HEK293 (cell line): Measurements from ENCODE around the gene STAT3.
A peak's percentile ranks its signal among the peaks of the same experiment; 100 is the strongest.

ENCODE experiments used
- CTCF ChIA-PET: fragments of 350-600 bp; formaldehyde crosslinking; extraction: SDS; loops from one replicate; lab custom pipeline; 2021; ENCODE audit warnings: antibody characterized with exemption; lab: Yijun Ruan, JAX
- POLR2A ChIA-PET: fragments of 300-600 bp; formaldehyde crosslinking; extraction: SDS; loops from one replicate; lab custom pipeline; 2020; ENCODE audit warnings: antibody characterized with exemption, inconsistent platforms; lab: Yijun Ruan, JAX
- H3K27ac ChIP-seq: fragments of 200-500 bp; sonication (Bioruptor generic); 2 replicates; pipeline ENCODE4 v1.5.1; 2014; ENCODE audit warnings: low read depth, low read length, control low read depth, inconsistent platforms; ENCODE audit errors: extremely low read depth
- H3K36me3 ChIP-seq, 2 experiments: fragments of 200-500 bp in 1 of 2; sonication (Bioruptor generic) in 1 of 2; 1 replicate in 1 of 2; 2 replicates in 1 of 2; pipeline ENCODE4 v1.5.1; 2014 to 2017; ENCODE audit warnings: inconsistent platforms in 2 of 2, low read length in 2 of 2; ENCODE audit not compliant: control insufficient read depth in 2 of 2, insufficient read depth in 1 of 2
- H3K4me1 ChIP-seq: fragments of 200-500 bp; sonication (Bioruptor generic); 2 replicates; pipeline ENCODE4 v1.5.1; 2014; ENCODE audit warnings: mild to moderate bottlenecking, low read length, inconsistent platforms; ENCODE audit not compliant: control insufficient read depth, insufficient read depth
- H3K4me3 ChIP-seq: 2 replicates; pipeline ENCODE4 v1.5.1; 2011; ENCODE audit warnings: low read depth, mild to moderate bottlenecking, control low read depth, low read length, moderate library complexity
- H3K9me3 ChIP-seq: fragments of 200-500 bp; sonication (Bioruptor generic); 2 replicates; pipeline ENCODE4 v1.5.1; 2014; ENCODE audit warnings: low read depth, low read length, inconsistent platforms; ENCODE audit not compliant: control insufficient read depth, insufficient read depth
- FEZF1 ChIP-seq: fragments of 450-650 bp; formaldehyde crosslinking; IDR thresholded peaks from 2 replicates; pipeline ENCODE4 v1.5.1; 2016; ENCODE audit warnings: missing biosample characterization, missing genetic modification characterization
- GLIS1 ChIP-seq: fragments of 450-650 bp; formaldehyde crosslinking; IDR thresholded peaks from 2 replicates; pipeline ENCODE4 v1.5.1; 2016; ENCODE audit warnings: missing biosample characterization, missing genetic modification characterization
- KLF7 ChIP-seq: fragments of 450-650 bp; formaldehyde crosslinking; IDR thresholded peaks from 2 replicates; pipeline ENCODE4 v1.5.1; 2016; ENCODE audit warnings: missing biosample characterization, missing genetic modification characterization, borderline replicate concordance
- MYNN ChIP-seq: fragments of 450-650 bp; formaldehyde crosslinking; IDR thresholded peaks from 2 replicates; pipeline ENCODE4 v1.5.1; 2016; ENCODE audit warnings: missing biosample characterization, missing genetic modification characterization, borderline replicate concordance
- PATZ1 ChIP-seq: fragments of 450-650 bp; formaldehyde crosslinking; IDR thresholded peaks from 2 replicates; pipeline ENCODE4 v1.5.1; 2016; ENCODE audit warnings: missing biosample characterization, missing genetic modification characterization
- PRDM1 ChIP-seq: fragments of 450-650 bp; formaldehyde crosslinking; IDR thresholded peaks from 2 replicates; pipeline ENCODE4; 2016; ENCODE audit warnings: missing biosample characterization, missing genetic modification characterization
- REPIN1 ChIP-seq: fragments of 450-650 bp; formaldehyde crosslinking; IDR thresholded peaks from 2 replicates; pipeline ENCODE4 v1.5.1; 2017; ENCODE audit warnings: missing biosample characterization, missing genetic modification characterization, low read depth
- SP2 ChIP-seq: fragments of 450-650 bp; formaldehyde crosslinking; IDR thresholded peaks from 2 replicates; pipeline ENCODE4 v1.5.1; 2016; ENCODE audit warnings: missing biosample characterization, missing genetic modification characterization
- SP3 ChIP-seq: fragments of 450-650 bp; formaldehyde crosslinking; IDR thresholded peaks from 2 replicates; pipeline ENCODE4 v1.5.1; 2016; ENCODE audit warnings: missing biosample characterization, missing genetic modification characterization
- WT1 ChIP-seq: fragments of 450-650 bp; formaldehyde crosslinking; IDR thresholded peaks from 2 replicates; pipeline ENCODE4 v1.5.1; 2016; ENCODE audit warnings: missing biosample characterization, missing genetic modification characterization
- ZBTB17 ChIP-seq: fragments of 450-650 bp; formaldehyde crosslinking; IDR thresholded peaks from 2 replicates; pipeline ENCODE4 v1.5.1; 2016; ENCODE audit warnings: missing biosample characterization, missing genetic modification characterization
- ZBTB20 ChIP-seq: fragments of 450-650 bp; formaldehyde crosslinking; IDR thresholded peaks from 2 replicates; pipeline ENCODE4 v1.5.1; 2016; ENCODE audit warnings: missing biosample characterization, missing genetic modification characterization
- ZBTB48 ChIP-seq: fragments of 450-650 bp; formaldehyde crosslinking; IDR thresholded peaks from 2 replicates; pipeline ENCODE4 v1.5.1; 2016; ENCODE audit warnings: missing biosample characterization, missing genetic modification characterization
- ZEB2 ChIP-seq: fragments of 450-650 bp; formaldehyde crosslinking; IDR thresholded peaks from 2 replicates; pipeline ENCODE4 v1.5.1; 2016; ENCODE audit warnings: missing biosample characterization, missing genetic modification characterization
- ZNF10 ChIP-seq: fragments of 450-650 bp; formaldehyde crosslinking; IDR thresholded peaks from 2 replicates; pipeline ENCODE4 v1.5.1; 2017; ENCODE audit warnings: missing biosample characterization, missing genetic modification characterization
- ZNF112 ChIP-seq: fragments of 450-650 bp; formaldehyde crosslinking; IDR thresholded peaks from 2 replicates; pipeline ENCODE4 v1.5.0; 2017; ENCODE audit warnings: missing biosample characterization, missing genetic modification characterization
- ZNF18 ChIP-seq: fragments of 450-650 bp; formaldehyde crosslinking; IDR thresholded peaks from 2 replicates; pipeline ENCODE4 v1.5.1; 2016; ENCODE audit warnings: missing biosample characterization, missing genetic modification characterization
- ZNF2 ChIP-seq: fragments of 450-650 bp; formaldehyde crosslinking; IDR thresholded peaks from 2 replicates; pipeline ENCODE4 v1.5.1; 2016; ENCODE audit warnings: missing biosample characterization, missing genetic modification characterization
- ZNF266 ChIP-seq: fragments of 450-650 bp; formaldehyde crosslinking; IDR thresholded peaks from 2 replicates; pipeline ENCODE4 v1.5.1; 2016; ENCODE audit warnings: missing biosample characterization, missing genetic modification characterization, low read depth
- ZNF274 ChIP-seq, 2 experiments: fragments of 200-500 bp in 1 of 2; fragments of 450-650 bp in 1 of 2; sonication (Bioruptor generic) in 1 of 2; formaldehyde crosslinking in 1 of 2; IDR thresholded peaks; 2 replicates each; pipeline versions ENCODE4 v1.5.1 to v1.6.1; 2014 to 2016; ENCODE audit warnings: borderline replicate concordance in 1 of 2, inconsistent platforms in 1 of 2, low read length in 1 of 2, missing biosample characterization in 1 of 2, missing genetic modification characterization in 1 of 2
- ZNF335 ChIP-seq: fragments of 450-650 bp; formaldehyde crosslinking; conservative IDR thresholded peaks from 2 replicates; pipeline ENCODE4 v1.5.1; 2016; ENCODE audit warnings: missing biosample characterization, missing genetic modification characterization
- ZNF488 ChIP-seq: fragments of 450-650 bp; formaldehyde crosslinking; IDR thresholded peaks from 2 replicates; pipeline ENCODE4 v1.5.1; 2016; ENCODE audit warnings: missing biosample characterization, missing genetic modification characterization
- ZNF510 ChIP-seq: fragments of 450-650 bp; formaldehyde crosslinking; IDR thresholded peaks from 2 replicates; pipeline ENCODE4 v1.5.1; 2018; ENCODE audit warnings: mild to moderate bottlenecking, missing genetic modification characterization, missing biosample characterization; ENCODE audit not compliant: insufficient replicate concordance
- ZNF629 ChIP-seq: fragments of 450-650 bp; formaldehyde crosslinking; IDR thresholded peaks from 2 replicates; pipeline ENCODE4 v1.5.1; 2017; ENCODE audit warnings: missing biosample characterization, missing genetic modification characterization
- ZNF639 ChIP-seq: fragments of 450-650 bp; formaldehyde crosslinking; IDR thresholded peaks from 2 replicates; pipeline ENCODE4 v1.5.1; 2016; ENCODE audit warnings: missing biosample characterization, missing genetic modification characterization
- ZNF664 ChIP-seq: fragments of 450-650 bp; formaldehyde crosslinking; IDR thresholded peaks from 2 replicates; pipeline ENCODE4 v1.5.1; 2016; ENCODE audit warnings: missing biosample characterization, missing genetic modification characterization
- ZNF692 ChIP-seq: fragments of 450-650 bp; formaldehyde crosslinking; IDR thresholded peaks from 2 replicates; pipeline ENCODE4 v1.5.1; 2016; ENCODE audit warnings: missing biosample characterization, missing genetic modification characterization
- ZNF792 ChIP-seq: fragments of 450-650 bp; formaldehyde crosslinking; IDR thresholded peaks from 2 replicates; pipeline ENCODE4 v1.5.1; 2016; ENCODE audit warnings: missing biosample characterization, missing genetic modification characterization

Gene STAT3

GRCh38 chr17:42342242-42343008, 45.8 kb downstream of the STAT3 start:
- no peak overlapping the region for H3K4me3 ChIP-seq
- no peaks in the 10 kb centered on the region for H3K9me3 ChIP-seq
- H3K4me1 ChIP-seq = peaks cover 6% of the 10 kb centered on the region
- 0 out of 2 replicates have a peak overlapping the region, but pooled peaks have one; percentile 20 for H3K27ac ChIP-seq
- H3K36me3 ChIP-seq = peaks cover 40 to 75% of the 10 kb centered on the region in 2 experiments
- TF ChIP-seq FEZF1 (tag by site-specific recombination) (peak; percentile 82), ZNF335 (tag by site-specific recombination) (peak; percentile 24; the same call in 1 of the 2 replicates), ZEB2 (no peak), GLIS1 (tag by site-specific recombination) (0 out of 2 replicates have a peak, but pooled peaks have one; percentile 36), ZNF510 (no peak), PRDM1 (tag by site-specific recombination) (0 out of 2 replicates have a peak, but pooled peaks have one; percentile 27), ZNF10 (tag by site-specific recombination) (peak; percentile 87), ZBTB48 (peak; percentile 62; the same call in 1 of the 2 replicates), ZNF488 (tag by site-specific recombination) (no peak), ZNF664 (tag by site-specific recombination) (peak; percentile 62), ZNF629 (peak; percentile 26; the same call in 1 of the 2 replicates), ZBTB17 (peak; percentile 60; the same call in 1 of the 2 replicates), WT1 (tag by site-specific recombination) (no peak), ZNF639 (tag by site-specific recombination) (no peak), SP3 (0 out of 2 replicates have a peak, but pooled peaks have one; percentile 10), ZBTB20 (tag by site-specific recombination) (peak; percentile 88), PATZ1 (0 out of 2 replicates have a peak, but pooled peaks have one; percentile 31), ZNF692 (peak; percentile 57)
- ChIA-PET CTCF (interaction anchor here (0.6 to 0.9 kb wide), 4 partner anchors 16 to 535 kb away, joined by 3 to 5 read pairs (median 4); no protein-coding TSS in a partner anchor), POLR2A (interaction anchor here (0.7 kb wide), 1 partner anchor 22 kb away, joined by 3 read pairs; no protein-coding TSS in a partner anchor)

- Histone ChIP-seq H3K27ac (no peak overlapping the region), H3K4me1 (peaks cover 6% of the 10 kb centered on the region), H3K4me3 (no peak overlapping the region), H3K36me3 (peaks cover 42 to 78% of the 10 kb centered on the region in 2 experiments), H3K9me3 (no peaks in the 10 kb centered on the region)
- ChIA-PET POLR2A (interaction anchor here (0.7 to 1.0 kb wide), 2 partner anchors 23 to 47 kb away, joined by 3 to 4 read pairs; partner anchors contain the start of gene STAT3), CTCF (interaction anchor here (0.6 to 1.4 kb wide), 3 partner anchors 109 to 226 kb away, joined by 3 read pairs; no protein-coding TSS in a partner anchor)
- TF ChIP-seq ZNF266 (tag by site-specific recombination) = no peak
- TF ChIP-seq MYNN (tag by site-specific recombination) = no peak
- TF ChIP-seq ZNF792 = no peak
- no peak for TF ChIP-seq KLF7 (tag by site-specific recombination)
- TF ChIP-seq ZNF18 = no peak
- TF ChIP-seq ZNF274 (IDR thresholded peaks at IDR 0.05; ENCODE audit: low read length) = no peak
- TF ChIP-seq ZNF274 (tag by site-specific recombination; IDR thresholded peaks at IDR 0.05; ENCODE audit: borderline replicate concordance) = no peak
- no peak for TF ChIP-seq SP2 (tag by site-specific recombination)
- TF ChIP-seq ZEB2 = no peak
- TF ChIP-seq REPIN1 (tag by site-specific recombination) = no peak
- TF ChIP-seq ZNF2 (tag by site-specific recombination) = no peak
- no peak for TF ChIP-seq ZBTB20 (tag by site-specific recombination)
- no peak for TF ChIP-seq ZNF112 (tag by site-specific recombination)
Measured at GRCh38 chr17:42341568-42341967, 46.7 kb downstream of the STAT3 start.
